Iris pigment epithelial cell (primary cell): ENCODE measurements around the gene ANKRD13B.
A peak's percentile ranks its signal among the peaks of the same experiment; 100 is the strongest.

Source experiments
- DNase-seq: peaks from one replicate; pipeline ENCODE4 v3.0.0-alpha.2; 2011; ENCODE audit warnings: low read depth

The ANKRD13B gene

DNA sequence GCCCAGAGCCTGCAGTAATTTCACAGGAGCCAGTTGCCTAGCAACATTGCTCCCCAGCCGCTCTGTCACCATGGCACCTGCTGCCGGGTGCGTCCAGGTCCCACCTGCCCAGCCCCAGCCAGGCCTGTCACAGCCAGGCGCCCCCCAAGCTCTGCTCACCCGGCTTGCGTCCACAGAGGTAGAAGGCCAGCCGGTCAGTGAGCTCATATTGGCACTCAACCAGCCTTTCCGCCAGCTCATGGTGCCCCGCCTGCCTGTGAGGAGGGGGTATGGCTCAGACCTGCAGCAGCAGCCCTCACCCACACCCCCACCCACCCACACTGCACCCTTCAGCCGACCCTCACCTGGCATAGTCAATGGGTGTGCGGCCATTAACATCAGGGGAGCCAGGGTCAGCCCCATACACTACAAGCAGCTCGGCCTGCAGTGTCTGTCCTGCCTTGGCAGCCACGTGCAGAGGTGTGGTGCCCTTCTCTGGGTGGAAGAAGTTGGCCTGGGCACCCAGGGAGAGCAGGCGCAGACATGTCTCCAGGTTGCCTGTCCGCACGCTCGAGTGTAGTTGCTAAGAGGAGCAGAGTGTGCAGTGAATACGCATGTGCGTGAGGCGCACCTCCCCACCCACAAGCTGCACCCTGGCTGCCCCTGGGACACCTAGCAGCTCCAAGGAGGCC is 11.2 kb upstream of the ANKRD13B start:
- no peak for DNase-seq

DNA sequence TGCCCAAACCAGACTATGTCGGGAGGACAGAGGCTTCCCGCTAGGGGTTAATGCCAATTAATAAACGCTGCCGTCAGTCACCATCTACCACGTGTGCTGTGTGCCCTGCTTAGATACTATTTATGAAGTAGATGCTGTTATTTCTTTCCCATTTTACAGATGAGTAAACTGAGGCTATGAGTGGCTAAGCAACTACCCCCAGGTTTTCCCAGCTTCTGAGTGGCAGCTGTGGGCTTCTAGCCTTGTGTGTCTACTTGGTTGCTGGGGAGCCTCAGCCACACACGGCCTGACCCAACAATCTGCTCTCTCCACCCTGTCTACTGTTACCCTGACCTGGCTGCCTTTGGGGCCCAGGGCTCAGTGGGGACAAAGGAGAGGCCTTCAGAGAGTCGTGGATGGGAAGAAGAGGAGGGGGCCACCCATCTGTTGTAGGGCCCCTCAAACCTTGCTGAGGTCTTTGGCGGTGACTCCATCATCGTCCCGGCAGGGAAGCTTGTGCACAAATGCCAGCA is 10.6 kb upstream of the ANKRD13B start:
- DNase-seq: no peak

DNA sequence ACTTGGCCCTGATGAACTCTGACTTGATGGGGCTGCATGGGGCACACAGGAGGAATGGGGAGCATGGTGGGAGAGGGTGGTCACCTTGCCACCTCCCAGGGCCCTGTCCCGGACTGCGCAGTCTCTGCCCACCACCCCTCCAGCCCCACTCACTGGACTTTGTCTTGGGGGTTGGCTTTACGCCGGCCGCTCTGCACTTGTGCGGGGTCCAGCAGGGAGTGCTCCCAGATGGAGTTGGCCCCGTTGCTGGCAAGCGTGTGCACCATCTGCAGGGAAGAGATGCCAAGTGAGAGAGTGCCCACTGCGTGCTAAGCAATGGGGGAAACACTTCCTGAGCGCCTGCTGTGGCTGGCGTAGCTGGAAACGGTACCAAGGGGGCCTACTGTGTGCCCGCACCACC is 10.2 kb upstream of the ANKRD13B start:
- no peak for DNase-seq

DNA sequence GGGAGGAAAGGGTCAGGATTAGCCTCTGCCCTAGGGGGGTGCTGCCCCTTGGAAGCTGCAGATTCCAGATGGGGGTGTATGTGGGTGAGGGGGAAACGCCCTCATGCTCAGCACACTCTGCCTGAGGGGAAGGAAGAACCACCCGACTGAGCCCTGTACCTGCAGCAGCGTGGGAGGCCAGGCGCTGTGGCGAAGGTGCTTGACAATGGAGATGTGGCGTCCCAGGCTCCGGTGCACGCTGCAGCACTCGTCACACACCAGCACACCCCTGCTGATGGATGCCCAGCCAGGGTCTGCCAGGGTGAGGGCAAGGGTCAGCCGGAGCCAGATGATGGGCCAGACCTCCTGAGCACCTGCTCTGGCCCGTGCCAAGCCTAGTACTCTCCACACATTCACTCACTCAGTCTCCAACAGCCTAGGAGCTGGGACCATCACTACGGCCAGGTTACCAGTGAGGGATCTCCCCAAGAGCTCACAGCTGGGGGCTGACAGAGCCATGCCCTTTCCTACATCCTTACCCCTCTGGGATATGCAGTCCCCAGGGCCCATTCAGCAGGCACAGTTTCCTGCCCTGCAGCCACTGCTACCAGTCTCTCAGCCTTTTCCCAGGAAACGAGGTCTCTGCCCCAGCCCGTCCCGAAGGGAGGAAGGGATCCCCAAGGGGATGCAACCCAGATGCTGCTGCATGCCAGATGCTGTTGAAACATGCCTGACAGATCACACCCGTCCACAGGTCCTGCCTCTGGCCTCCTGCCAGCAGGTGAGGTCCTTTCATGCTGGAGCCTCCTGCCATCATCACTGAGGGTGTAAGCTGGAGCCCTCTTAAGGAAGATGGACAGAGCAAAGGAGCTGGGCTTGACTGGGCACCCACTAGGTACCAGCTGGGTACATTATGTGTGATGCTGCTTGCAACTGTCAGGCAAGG is 9.3 kb upstream of the ANKRD13B start:
- DNase-seq: no peak

- no peak for DNase-seq
Observed at GRCh38 chr17:29584452-29585079, 8.4 kb upstream of the ANKRD13B start.

DNA sequence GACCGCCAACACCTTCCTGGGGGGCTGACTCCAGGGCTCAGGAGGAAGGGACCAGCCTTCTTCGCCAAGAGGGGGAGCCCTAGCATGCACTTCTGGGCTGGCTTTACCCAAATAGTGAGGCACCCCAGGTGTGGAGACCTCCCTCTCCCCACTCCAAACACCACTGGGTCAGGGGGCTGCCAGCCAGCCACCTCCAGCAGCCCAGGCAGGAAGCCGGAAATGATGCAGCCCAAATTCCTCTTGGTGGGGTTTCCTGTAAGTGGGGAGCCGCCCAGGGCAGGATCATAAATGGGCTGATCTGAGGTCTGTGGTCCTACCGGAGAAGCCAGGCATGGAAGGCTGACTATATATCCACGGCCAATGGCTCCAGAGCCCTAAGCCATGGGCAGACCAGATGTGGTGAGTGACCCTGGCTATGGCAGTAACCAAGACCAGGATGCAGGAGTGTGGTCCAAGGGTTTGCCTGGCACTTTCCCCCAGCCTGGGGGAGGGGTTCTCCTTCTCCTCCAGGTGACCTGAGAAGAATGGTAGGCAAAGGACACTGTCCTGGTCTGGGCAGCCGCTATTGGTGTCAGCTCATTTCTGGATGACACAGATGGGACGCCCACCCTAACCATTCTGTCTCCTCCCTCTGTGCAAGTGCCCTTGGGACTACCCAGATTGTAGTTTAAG is 7.7 kb upstream of the ANKRD13B start:
- DNase-seq: no peak

DNA sequence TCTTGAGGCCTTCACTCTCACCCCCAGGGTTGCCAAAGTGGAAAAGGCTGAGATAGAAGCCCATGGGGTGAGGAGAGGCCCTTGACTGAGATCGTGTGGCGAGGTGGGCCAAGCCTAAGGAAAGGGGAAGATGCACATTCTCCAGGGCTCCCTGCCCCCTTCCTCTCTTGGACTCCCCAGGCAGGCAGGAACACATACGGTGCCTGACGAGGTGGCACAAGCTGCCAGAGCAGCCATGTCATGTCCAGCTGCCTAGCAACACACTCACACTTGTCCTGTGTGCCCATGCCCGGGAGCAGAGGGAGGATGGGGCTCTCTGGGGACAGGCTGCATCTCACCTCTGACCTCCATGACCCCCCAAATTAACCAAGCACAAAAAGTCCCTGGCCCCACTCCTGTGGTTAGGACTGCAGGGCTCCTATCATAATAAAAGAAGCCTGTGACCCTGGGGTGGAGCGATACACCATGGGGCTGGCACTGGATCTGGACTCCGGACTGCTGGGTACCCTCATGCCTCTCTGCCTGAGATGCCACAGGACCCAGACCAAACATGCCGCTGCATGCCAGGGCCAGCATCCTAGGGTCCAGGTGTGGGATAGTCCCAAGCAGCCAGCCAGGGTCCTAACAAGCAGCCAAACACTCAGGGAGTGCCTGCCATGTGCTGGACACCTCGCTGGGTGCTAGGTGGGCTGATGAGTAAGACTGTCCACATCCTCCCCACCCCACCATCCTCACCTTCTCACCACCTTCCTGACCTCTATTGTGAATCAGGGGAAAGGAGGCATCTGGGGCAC is 6.1 kb upstream of the ANKRD13B start:
- DNase-seq: no peak

- DNase-seq: no peak
Observed at GRCh38 chr17:29587591-29587990, 5.3 kb upstream of the ANKRD13B start.

GRCh38 chr17:29588017-29588561 is 4.8 kb upstream of the ANKRD13B start:
- DNase-seq: no peak

GRCh38 chr17:29588562-29589411 is 4.1 kb upstream of the ANKRD13B start:
- peak; percentile 42 for DNase-seq

- DNase-seq: peak; percentile 84
Observed at GRCh38 chr17:29589524-29590410, 3.2 kb upstream of the ANKRD13B start, which contains the start of gene GIT1. GIT1 (minus strand) TSS chr17:29589648; CDS start chr17:29589378, 270 bp downstream.

DNA sequence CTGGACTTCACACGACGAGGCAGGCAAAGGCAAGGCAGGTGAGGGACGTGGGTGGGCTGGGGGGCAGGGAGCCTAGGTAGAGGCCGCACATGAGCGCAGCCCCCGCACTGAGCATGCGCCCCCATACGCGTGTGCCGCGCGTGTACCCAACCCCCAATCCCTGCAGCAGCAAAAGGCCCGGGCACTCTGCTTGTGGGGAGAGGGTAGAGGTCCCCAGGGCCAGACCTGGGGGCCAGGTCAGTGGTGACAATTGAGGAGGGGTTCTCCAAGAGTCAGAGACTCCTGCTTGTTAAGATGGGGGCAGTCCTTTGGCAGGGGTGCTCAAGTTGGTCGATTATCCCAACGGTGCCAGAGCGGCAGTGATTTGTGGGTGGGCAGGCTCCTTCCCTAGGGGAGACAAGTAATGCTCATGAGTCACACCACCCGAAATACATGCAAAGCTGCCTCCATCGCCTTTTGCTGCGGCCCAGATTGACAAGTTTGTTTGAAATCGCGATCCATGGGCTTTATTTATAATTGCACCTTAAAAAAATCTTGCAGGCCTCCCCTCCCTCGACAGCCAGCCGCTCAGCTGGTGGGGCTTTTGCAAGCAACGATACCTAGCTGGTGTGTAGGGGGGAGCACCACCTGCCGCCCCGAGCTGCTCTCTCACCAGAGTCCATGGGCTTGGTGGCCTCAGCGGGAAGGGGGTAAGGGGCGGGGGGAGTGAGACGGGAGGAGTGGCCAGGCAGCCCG is 2.4 kb upstream of the ANKRD13B start:
- DNase-seq: peak; percentile 69

- DNase-seq: peak; percentile 68
Observed at GRCh38 chr17:29591146-29591736, 1.7 kb upstream of the ANKRD13B start.

- DNase-seq: peak; percentile 72
Observed at GRCh38 chr17:29591737-29592608, 959 bp upstream of the ANKRD13B start.

DNA sequence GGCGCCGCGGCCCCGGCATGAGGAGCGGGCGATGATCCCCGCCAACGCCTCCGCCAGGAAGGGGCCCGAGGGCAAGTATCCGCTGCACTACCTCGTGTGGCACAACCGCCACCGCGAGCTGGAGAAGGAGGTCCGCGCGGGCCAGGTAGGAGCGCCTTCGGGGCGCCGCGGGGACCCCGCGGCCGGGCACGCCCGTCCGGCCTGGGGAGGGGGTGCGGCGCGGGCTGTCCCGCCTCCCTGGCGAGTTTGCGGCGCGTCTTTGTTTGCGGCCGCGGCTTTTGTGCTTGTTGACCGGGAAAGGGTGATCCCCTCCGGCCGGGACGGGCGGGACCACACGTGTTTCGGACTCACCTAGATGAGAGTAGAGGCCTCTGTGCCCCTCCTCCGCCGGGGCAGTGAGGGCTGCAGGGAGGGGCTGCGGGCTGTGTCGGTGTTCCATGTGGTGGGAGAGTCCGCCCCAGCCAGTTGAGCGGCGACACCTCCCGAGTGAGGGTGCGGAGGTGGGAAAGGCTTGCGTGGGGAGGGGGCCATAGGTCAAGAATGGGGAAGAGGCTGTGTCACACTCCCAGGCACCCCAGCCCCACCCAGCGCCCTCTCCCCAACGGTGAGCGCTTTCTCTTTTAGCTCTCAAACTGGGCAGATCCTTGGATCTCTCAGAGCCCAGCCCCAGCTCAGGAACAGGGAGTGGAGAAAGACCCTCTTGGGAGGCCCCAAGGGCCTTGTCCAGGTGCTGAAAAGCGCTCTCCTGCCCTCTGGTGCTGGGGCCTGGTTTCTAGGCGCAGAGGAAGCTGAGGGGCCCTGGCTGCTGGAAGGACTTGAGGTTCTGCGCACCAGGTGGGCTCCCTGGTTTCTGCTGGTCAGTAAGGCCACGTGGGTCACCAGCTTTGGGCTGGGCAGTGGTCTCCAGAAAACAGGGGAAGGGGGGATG is 923 bp downstream of the ANKRD13B start:
- no peak for DNase-seq
